Stomach (tissue), 9 donors: ENCODE data around the gene MBD3L1. TPM values are rescaled to one million over a fixed set of nuclear protein-coding genes. Genes with fewer than 3 reads are reported as not detected.

Source experiments
- DNase-seq, 2 donors: peaks; one replicate each; pipeline versions ENCODE4 v3.0.0 to v3.0.0-alpha.2; 2013 to 2019
- H3K27ac ChIP-seq, 5 donors: fragments of 200-600 bp in 4 of 5; sonication (generic) in 4 of 5; one replicate each; pipeline ENCODE4 v1.5.1; 2013 to 2019; ENCODE audit warnings: mild to moderate bottlenecking in 1 of 5, moderate library complexity in 1 of 5
- H3K27me3 ChIP-seq, 3 donors: fragments of 200-600 bp; sonication (generic); one replicate each; pipeline ENCODE4 v1.5.1; 2017 to 2019; ENCODE audit warnings: mixed run types in 1 of 3
- H3K36me3 ChIP-seq, 4 donors: fragments of 200-600 bp; sonication (generic); 1 replicate in 3 of 4; 2 replicates in 1 of 4; pipeline ENCODE4 v1.5.1; 2016 to 2019
- H3K4me1 ChIP-seq, 4 donors: fragments of 200-600 bp; sonication (generic); one replicate each; pipeline ENCODE4 v1.5.1; 2016 to 2019
- H3K4me3 ChIP-seq, 4 donors: fragments of 200-600 bp; sonication (generic) in 3 of 4; one replicate each; pipeline ENCODE4 v1.5.1; 2016 to 2019; ENCODE audit warnings: mild to moderate bottlenecking in 1 of 4
- H3K9me3 ChIP-seq, 4 donors: fragments of 200-600 bp; sonication (generic); one replicate each; pipeline ENCODE4 v1.5.1; 2016 to 2019
- CTCF ChIP-seq, 7 experiments: fragments of 450-650 bp in 4 of 7; fragments of 200-600 bp in 3 of 7; sonication (generic) in 3 of 7; IDR thresholded peaks; one replicate each; pipeline ENCODE4 v1.5.1; 2016 to 2019; ENCODE audit warnings: antibody characterized with exemption in 7 of 7, control low read depth in 2 of 7, mild to moderate bottlenecking in 1 of 7
- EP300 ChIP-seq: sonication (generic); formaldehyde crosslinking; IDR thresholded peaks from one replicate; pipeline ENCODE4 v1.6.1; 2017; ENCODE audit warnings: antibody characterized with exemption
- POLR2A ChIP-seq, 4 donors: fragments of 450-650 bp; IDR thresholded peaks; one replicate each; pipeline ENCODE4 v1.6.1; 2016; ENCODE audit warnings: antibody characterized with exemption in 4 of 4, control low read depth in 2 of 4, mild to moderate bottlenecking in 1 of 4, moderate library complexity in 1 of 4
- POLR2AphosphoS5 ChIP-seq, 3 donors: sonication (generic); formaldehyde crosslinking; IDR thresholded peaks; one replicate each; pipeline ENCODE4 v1.6.1; 2016; ENCODE audit warnings: antibody characterized with exemption in 3 of 3
- WGBS, 5 donors: extraction: QIAGEN DNeasy Blood & Tissue Kit in 3 of 5; methylation state at CpG; one replicate each; pipeline versions ENCODE4 v1.1.5 to v1.1.7; 2013 to 2018; 5-methylcytosine and 5-hydroxymethylcytosine counted together
- intact Hi-C: fragments of 100-400 bp; cut with DNase I; formaldehyde crosslinking; loops from one replicate; pipeline ENCODE4 v1.15.1; 2023; ENCODE audit warnings: low total_unique reads
- polyA plus RNA-seq, 3 donors: library from polyadenylated mRNA; stranded (reverse); fragments of 200-250 nt; gene quantifications; one replicate each; pipeline ENCODE4 v1.2.3, GENCODE V29; 2013
- total RNA-seq, 5 donors: library from RNA; depleted of rRNA; stranded (reverse); fragments of >200 nt; gene quantifications; one replicate each; pipeline versions ENCODE4 v1.1.0 to v1.2.3, GENCODE V29; 2014 to 2016
- donor health status: healthy with polysubstance abuse.
- donor health status: Bipolar disorder and iron deficiency.
- donor health status: healthy.

MBD3L1 gene
- total and polyA plus RNA-seq, 8 donors: not detected

GRCh38 chr19:8811315-8812172 lies 20.6 kb upstream of the MBD3L1 start:
- no peak for TF ChIP-seq POLR2AphosphoS5 (IDR thresholded peaks at IDR 0.05)
- TF ChIP-seq POLR2A (IDR thresholded peaks at IDR 0.05): no peak
- no peak for TF ChIP-seq EP300
- TF ChIP-seq CTCF (IDR thresholded peaks at IDR 0.05): no peak
- H3K27me3 ChIP-seq: no peaks in the 10 kb centered on the region
- H3K36me3 ChIP-seq: peaks cover 74 to 100% (median 94%) of the 10 kb centered on the region in 4 donors
- DNase-seq: no peak
- WGBS, 5 donors: 95 to 99% (median 98%) methylated on average over 10 of the region's 10 CpGs
- no peak overlapping the region for H3K27ac ChIP-seq
- H3K4me3 ChIP-seq: no peak overlapping the region
- peaks cover 92 to 100% (median 100%) of the 10 kb centered on the region in 4 donors for H3K9me3 ChIP-seq
- H3K4me1 ChIP-seq: no peaks in the 10 kb centered on the region
- intact Hi-C loops: no loop called here

GRCh38 chr19:8814176-8814575 lies 18.0 kb upstream of the MBD3L1 start:
- no peak for TF ChIP-seq EP300
- no peak for TF ChIP-seq CTCF (IDR thresholded peaks at IDR 0.05)
- TF ChIP-seq POLR2AphosphoS5 (IDR thresholded peaks at IDR 0.05): no peak
- no peak for TF ChIP-seq POLR2A (IDR thresholded peaks at IDR 0.05)
- Histone ChIP-seq H3K36me3 (peaks cover 81 to 100% (median 94%) of the 10 kb centered on the region in 4 donors), H3K27me3 (no peaks in the 10 kb centered on the region), H3K27ac (no peak overlapping the region), H3K9me3 (peaks cover 81 to 100% (median 94%) of the 10 kb centered on the region in 4 donors), H3K4me3 (no peak overlapping the region), H3K4me1 (no peaks in the 10 kb centered on the region)
- WGBS, 5 donors: 95 to 100% (median 97%) methylated on average over 3 of the region's 3 CpGs
- intact Hi-C loops: no loop called here
- no peak for DNase-seq

GRCh38 chr19:8815780-8816179 lies 16.4 kb upstream of the MBD3L1 start:
- Histone ChIP-seq H3K27ac (no peak overlapping the region), H3K36me3 (peaks cover 91 to 100% (median 100%) of the 10 kb centered on the region in 4 donors), H3K27me3 (no peaks in the 10 kb centered on the region), H3K4me3 (no peak overlapping the region), H3K4me1 (no peaks in the 10 kb centered on the region), H3K9me3 (peaks cover 80 to 100% (median 94%) of the 10 kb centered on the region in 4 donors)
- 88 to 98% (median 95%) methylated on average over 2 of the region's 2 CpGs for WGBS, 5 donors
- TF ChIP-seq POLR2A (IDR thresholded peaks at IDR 0.05) (no peak), EP300 (no peak), CTCF (IDR thresholded peaks at IDR 0.05) (no peak), POLR2AphosphoS5 (IDR thresholded peaks at IDR 0.05) (no peak)
- DNase-seq: no peak
- intact Hi-C loops: no loop called here

- Histone ChIP-seq H3K4me1 (no peaks in the 10 kb centered on the region), H3K36me3 (peaks cover 84 to 99% (median 99%) of the 10 kb centered on the region in 4 donors), H3K4me3 (no peak overlapping the region), H3K27ac (no peak overlapping the region), H3K9me3 (peaks cover 40 to 77% (median 59%) of the 10 kb centered on the region in 4 donors), H3K27me3 (no peaks in the 10 kb centered on the region)
- intact Hi-C loops: no loop called here
- 96 to 99% (median 97%) methylated on average over 3 of the region's 3 CpGs for WGBS, 5 donors
- DNase-seq: no peak
- TF ChIP-seq EP300: no peak
- TF ChIP-seq CTCF (IDR thresholded peaks at IDR 0.05): no peak
Measured at GRCh38 chr19:8820234-8820633, 11.9 kb upstream of the MBD3L1 start.
